Upper lobe of left lung (tissue), 6 donors: Measurements from ENCODE around the gene ZC3H18. TPM values are rescaled to one million over a fixed set of nuclear protein-coding genes. Genes with fewer than 3 reads are reported as not detected.

Experiments
- ATAC-seq, 2 donors: fragments of 200-7000 bp; cut with Tn5 transposase; one replicate each; pipeline ENCODE4 v1.9.1; 2022; ENCODE audit warnings: mild to moderate bottlenecking in 2 of 2, moderate library complexity in 2 of 2; ENCODE audit not compliant: low FRiP score in 2 of 2
- DNase-seq, 2 donors: peaks; one replicate each; pipeline ENCODE4 v3.0.0-alpha.2; 2019 to 2020
- H3K27ac ChIP-seq, 4 donors: fragments of 200-600 bp; sonication (generic); one replicate each; pipeline ENCODE4 v1.5.1; 2016 to 2019
- H3K27me3 ChIP-seq, 4 donors: fragments of 200-600 bp; sonication (generic); one replicate each; pipeline ENCODE4 v1.5.1; 2017 to 2019
- H3K36me3 ChIP-seq, 4 donors: fragments of 200-600 bp; sonication (generic); one replicate each; pipeline ENCODE4 v1.5.1; 2016 to 2019
- H3K4me1 ChIP-seq, 4 donors: fragments of 200-600 bp; sonication (generic); one replicate each; pipeline ENCODE4 v1.5.1; 2018 to 2019
- H3K4me3 ChIP-seq, 4 donors: fragments of 200-600 bp; sonication (generic); one replicate each; pipeline ENCODE4 v1.5.1; 2017 to 2019; ENCODE audit warnings: mild to moderate bottlenecking in 2 of 4, moderate library complexity in 1 of 4
- H3K9me3 ChIP-seq, 4 donors: fragments of 200-600 bp; sonication (generic); one replicate each; pipeline ENCODE4 v1.5.1; 2018 to 2019
- CTCF ChIP-seq, 6 experiments: fragments of 450-650 bp in 4 of 6; fragments of 200-600 bp in 2 of 6; sonication (generic) in 2 of 6; IDR thresholded peaks; one replicate each; pipeline ENCODE4 v1.5.1; 2016 to 2019; ENCODE audit warnings: antibody characterized with exemption in 6 of 6
- EP300 ChIP-seq, 4 donors: sonication (generic); formaldehyde crosslinking; IDR thresholded peaks; one replicate each; pipeline ENCODE4 v1.5.1; 2017; ENCODE audit warnings: antibody characterized with exemption in 4 of 4, control low read depth in 2 of 4
- POLR2A ChIP-seq, 4 donors: fragments of 450-650 bp; IDR thresholded peaks; one replicate each; pipeline ENCODE4 v1.5.1; 2016 to 2017; ENCODE audit warnings: antibody characterized with exemption in 4 of 4, mild to moderate bottlenecking in 2 of 4
- POLR2AphosphoS5 ChIP-seq, 2 donors: sonication (generic); formaldehyde crosslinking; IDR thresholded peaks; one replicate each; pipeline ENCODE4 v1.5.1; 2017; ENCODE audit warnings: antibody characterized with exemption in 2 of 2
- WGBS, 2 donors: methylation state at CpG; one replicate each; pipeline ENCODE4 v1.1.5; 2017 to 2018; 5-methylcytosine and 5-hydroxymethylcytosine counted together
- total RNA-seq, 6 donors: library from RNA; depleted of rRNA in 4 of 6; stranded (reverse); fragments of >200 nt in 4 of 6; gene quantifications; one replicate each; pipeline versions ENCODE4 v1.1.0 to v1.2.1, GENCODE V29; 2016 to 2021
- donor health status: DM: no; HTN: no; CAD: no; lungs with moderate emphysema.
- donor health status: DM: no; HTN: yes; CAD: no; lungs with severe emphysema.

ZC3H18 gene
- total RNA-seq, 6 donors from 2014 or later: 22.0 to 74.4 (median 45.5) TPM

- Histone ChIP-seq H3K27ac (no peak overlapping the region), H3K36me3 (no peaks in the 10 kb centered on the region), H3K4me3 (no peak overlapping the region), H3K9me3 (no peaks in the 10 kb centered on the region), H3K4me1 (peaks cover 2 to 9% (median 6%) of the 10 kb centered on the region in 4 donors), H3K27me3 (peaks cover 0 to 2% (median 0%) of the 10 kb centered on the region in 4 donors)
- TF ChIP-seq POLR2AphosphoS5 (IDR thresholded peaks at IDR 0.05): no peak
- TF ChIP-seq EP300 (IDR thresholded peaks at IDR 0.05): no peak
- TF ChIP-seq CTCF (IDR thresholded peaks at IDR 0.05): no peak
- TF ChIP-seq POLR2A (IDR thresholded peaks at IDR 0.05): no peak
- no peak for ATAC-seq
- DNase-seq: no peak
- 82 to 84% methylated on average over 14 to 16 of the region's 16 CpGs for whole genome bisulfite sequencing, 2 donors
Observed at GRCh38 chr16:88553739-88554138, 16.5 kb upstream of the ZC3H18 start.

GRCh38 chr16:88554711-88555264, 15.4 kb upstream of the ZC3H18 start:
- ATAC-seq (peak in 1 of 2 donors; percentile 3), DNase-seq (no peak)
- no peak overlapping the region for H3K27ac ChIP-seq
- peaks cover 0 to 4% (median 0%) of the 10 kb centered on the region in 4 donors for H3K27me3 ChIP-seq
- H3K9me3 ChIP-seq: no peaks in the 10 kb centered on the region
- WGBS, 2 donors: 70 to 71% methylated on average over 13 to 15 of the region's 15 CpGs
- H3K4me1 ChIP-seq: peaks cover 4 to 14% (median 11%) of the 10 kb centered on the region in 4 donors
- no peak for TF ChIP-seq EP300 (IDR thresholded peaks at IDR 0.05)
- TF ChIP-seq POLR2A (IDR thresholded peaks at IDR 0.05): no peak
- no peak for TF ChIP-seq POLR2AphosphoS5 (IDR thresholded peaks at IDR 0.05)
- no peak for TF ChIP-seq CTCF (IDR thresholded peaks at IDR 0.05)
- H3K36me3 ChIP-seq: no peaks in the 10 kb centered on the region
- H3K4me3 ChIP-seq: no peak overlapping the region

- no peak for DNase-seq
- H3K4me3 ChIP-seq: no peak overlapping the region
- H3K36me3 ChIP-seq: no peaks in the 10 kb centered on the region
- 74 to 87% methylated on average over 10 to 14 of the region's 15 CpGs for WGBS, 2 donors
- peaks cover 4 to 5% (median 5%) of the 10 kb centered on the region in 4 donors for H3K4me1 ChIP-seq
- no peak for ATAC-seq
- no peak overlapping the region for H3K27ac ChIP-seq
- TF ChIP-seq POLR2A (IDR thresholded peaks at IDR 0.05) (no peak), EP300 (IDR thresholded peaks at IDR 0.05) (no peak)
- no peaks in the 10 kb centered on the region for H3K9me3 ChIP-seq
- H3K27me3 ChIP-seq: peaks cover 0 to 4% (median 0%) of the 10 kb centered on the region in 4 donors
Observed at GRCh38 chr16:88556294-88556988, 13.8 kb upstream of the ZC3H18 start.

- H3K4me1 ChIP-seq: peaks cover 8 to 10% (median 9%) of the 10 kb centered on the region in 4 donors
- no peaks in the 10 kb centered on the region for H3K9me3 ChIP-seq
- H3K27ac ChIP-seq: no peak overlapping the region
- 46 to 51% methylated on average over 19 to 27 of the region's 45 CpGs for WGBS, 2 donors
- H3K27me3 ChIP-seq: peaks cover 0 to 4% (median 0%) of the 10 kb centered on the region in 4 donors
- H3K36me3 ChIP-seq: no peaks in the 10 kb centered on the region
- no peak for TF ChIP-seq POLR2A (IDR thresholded peaks at IDR 0.05)
- peak; percentile 19 to 53 (median 42) for TF ChIP-seq CTCF (IDR thresholded peaks at IDR 0.05)
- DNase-seq (peak in 1 of 2 donors; percentile 42), ATAC-seq (peak in 1 of 2 donors; percentile 66)
- no peak overlapping the region for H3K4me3 ChIP-seq
Observed at GRCh38 chr16:88558457-88559442, 11.5 kb upstream of the ZC3H18 start.
